SK-N-SH treated with all-trans-retinoic acid at 6 μM for 48 hours (cell line): ENCODE results near the gene NRXN2.

Source experiments
- GLIS3 ChIP-seq: fragments of 250-450 bp; sonication (Bioruptor Pico); IDR thresholded peaks from 2 replicates; pipeline ENCODE4 v1.5.0; 2020; ENCODE audit warnings: mild to moderate bottlenecking, moderate library complexity
- OSR1 ChIP-seq: fragments of 250-450 bp; sonication (Bioruptor Pico); IDR thresholded peaks from 2 replicates; pipeline ENCODE4 v1.8.0; 2022; ENCODE audit warnings: moderate library complexity, mild to moderate bottlenecking, inconsistent platforms
- TOX ChIP-seq: fragments of 250-450 bp; sonication (Bioruptor Pico); IDR thresholded peaks from 2 replicates; pipeline ENCODE4 v1.8.0; 2021; ENCODE audit warnings: mild to moderate bottlenecking, moderate library complexity, borderline replicate concordance
- ZNF565 ChIP-seq: fragments of 450-650 bp; formaldehyde crosslinking; conservative IDR thresholded peaks from 2 replicates; pipeline ENCODE4 v1.5.0; 2020; ENCODE audit warnings: low read depth, mild to moderate bottlenecking, moderate library complexity
- ZNF70 ChIP-seq: fragments of 450-650 bp; formaldehyde crosslinking; IDR thresholded peaks from 2 replicates; pipeline ENCODE4 v1.5.0; 2020; ENCODE audit warnings: mild to moderate bottlenecking, moderate library complexity
- ZNF8 ChIP-seq: fragments of 450-650 bp; formaldehyde crosslinking; IDR thresholded peaks from 2 replicates; pipeline ENCODE4 v1.5.0; 2020; ENCODE audit warnings: mild to moderate bottlenecking, moderate library complexity
- TF ChIP-seq, protein P1 (sequence below): fragments of 250-450 bp; sonication (Bioruptor Pico); IDR thresholded peaks from 2 replicates; pipeline ENCODE4 v1.5.1; 2021; ENCODE audit warnings: mild to moderate bottlenecking, moderate library complexity
- TF ChIP-seq, protein P2 (sequence below): fragments of 250-450 bp; sonication (Bioruptor Pico); IDR thresholded peaks from 2 replicates; pipeline ENCODE4 v1.5.1; 2020; ENCODE audit warnings: low read depth, mild to moderate bottlenecking, moderate library complexity

DNA sequence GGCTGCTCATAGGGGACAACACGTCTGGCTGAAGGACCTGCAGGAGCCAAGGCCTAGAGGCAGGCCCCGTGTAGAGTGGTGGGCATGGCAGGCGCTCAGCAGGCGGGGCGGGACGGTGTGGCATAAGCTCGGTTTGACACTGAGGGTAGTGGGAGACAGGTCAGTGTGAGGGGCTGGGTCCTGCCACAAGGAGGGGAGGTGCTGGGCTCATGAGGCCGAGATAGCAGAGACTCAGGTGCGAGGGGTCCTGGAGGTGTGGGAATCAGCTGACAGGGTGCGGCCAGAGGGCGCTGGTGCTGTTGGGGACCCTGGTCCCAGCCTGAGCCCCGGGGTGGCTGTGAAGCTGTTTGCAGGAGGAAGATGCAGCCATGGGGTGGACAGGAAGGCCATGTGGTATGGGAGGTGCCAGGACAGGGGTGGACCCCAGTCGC, 125.3 kb downstream of the NRXN2 start:
- TF ChIP-seq TOX (CRISPR knock-in tag) = no peak
- no peak for TF ChIP-seq ZNF8 (CRISPR knock-in tag)
- no peak for TF ChIP-seq GLIS3 (CRISPR knock-in tag)
- TF ChIP-seq, protein P1, sequence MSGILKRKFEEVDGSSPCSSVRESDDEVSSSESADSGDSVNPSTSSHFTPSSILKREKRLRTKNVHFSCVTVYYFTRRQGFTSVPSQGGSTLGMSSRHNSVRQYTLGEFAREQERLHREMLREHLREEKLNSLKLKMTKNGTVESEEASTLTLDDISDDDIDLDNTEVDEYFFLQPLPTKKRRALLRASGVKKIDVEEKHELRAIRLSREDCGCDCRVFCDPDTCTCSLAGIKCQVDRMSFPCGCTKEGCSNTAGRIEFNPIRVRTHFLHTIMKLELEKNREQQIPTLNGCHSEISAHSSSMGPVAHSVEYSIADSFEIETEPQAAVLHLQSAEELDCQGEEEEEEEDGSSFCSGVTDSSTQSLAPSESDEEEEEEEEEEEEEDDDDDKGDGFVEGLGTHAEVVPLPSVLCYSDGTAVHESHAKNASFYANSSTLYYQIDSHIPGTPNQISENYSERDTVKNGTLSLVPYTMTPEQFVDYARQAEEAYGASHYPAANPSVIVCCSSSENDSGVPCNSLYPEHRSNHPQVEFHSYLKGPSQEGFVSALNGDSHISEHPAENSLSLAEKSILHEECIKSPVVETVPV (CRISPR knock-in tag) = no peak
- no peak for TF ChIP-seq OSR1 (CRISPR knock-in tag)
- TF ChIP-seq, protein P2, sequence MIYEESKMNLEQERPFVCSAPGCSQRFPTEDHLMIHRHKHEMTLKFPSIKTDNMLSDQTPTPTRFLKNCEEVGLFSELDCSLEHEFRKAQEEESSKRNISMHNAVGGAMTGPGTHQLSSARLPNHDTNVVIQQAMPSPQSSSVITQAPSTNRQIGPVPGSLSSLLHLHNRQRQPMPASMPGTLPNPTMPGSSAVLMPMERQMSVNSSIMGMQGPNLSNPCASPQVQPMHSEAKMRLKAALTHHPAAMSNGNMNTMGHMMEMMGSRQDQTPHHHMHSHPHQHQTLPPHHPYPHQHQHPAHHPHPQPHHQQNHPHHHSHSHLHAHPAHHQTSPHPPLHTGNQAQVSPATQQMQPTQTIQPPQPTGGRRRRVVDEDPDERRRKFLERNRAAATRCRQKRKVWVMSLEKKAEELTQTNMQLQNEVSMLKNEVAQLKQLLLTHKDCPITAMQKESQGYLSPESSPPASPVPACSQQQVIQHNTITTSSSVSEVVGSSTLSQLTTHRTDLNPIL (CRISPR knock-in tag) = no peak
- TF ChIP-seq ZNF565 (CRISPR knock-in tag) = no peak
- no peak for TF ChIP-seq ZNF70
